Activated CD4-positive, alpha-beta memory T cell treated with anti-CD3 and anti-CD28 coated beads, Interleukin-2, amount 10 ng/mL, durations not matched to agents 7 days and 5 days (primary cell): ENCODE measurements around the gene S100A1. TPM values are rescaled to one million over a fixed set of nuclear protein-coding genes. Genes with fewer than 3 reads are reported as not detected.
"Not testable (repeated sequence)": the region's sequence is repeated elsewhere in the genome, so short reads cannot be mapped to it uniquely, and the experiment has no call there.

Experiments
- CTCF ChIA-PET: fragments of 350-600 bp; sonication (Branson Sonifier 250); formaldehyde crosslinking; loops from one replicate; lab custom pipeline; 2021; ENCODE audit warnings: antibody characterized with exemption, inconsistent platforms; lab: Charles Lee
- POLR2A ChIA-PET: fragments of 350-600 bp; sonication (Branson Sonifier 250); formaldehyde crosslinking; loops from one replicate; lab custom pipeline; 2021; ENCODE audit warnings: antibody characterized with exemption; lab: Charles Lee
- DNase-seq: peaks from one replicate; pipeline ENCODE4 v3.0.0-alpha.2; 2020
- H3K27ac Mint-ChIP-seq: one replicate; pipeline ENCODE4 v1.8.0; 2021; ENCODE audit warnings: mild to moderate bottlenecking, mixed read lengths
- H3K27me3 Mint-ChIP-seq: one replicate; pipeline ENCODE4 v1.8.0; 2021; ENCODE audit warnings: mixed read lengths
- H3K36me3 Mint-ChIP-seq: one replicate; pipeline ENCODE4 v1.8.0; 2021; ENCODE audit warnings: low read depth, mixed read lengths
- H3K4me1 Mint-ChIP-seq: one replicate; pipeline ENCODE4 v1.8.0; 2021; ENCODE audit warnings: mixed read lengths
- H3K4me3 Mint-ChIP-seq: one replicate; pipeline ENCODE4 v1.8.0; 2021; ENCODE audit warnings: mild to moderate bottlenecking, mixed read lengths
- H3K9me3 Mint-ChIP-seq: one replicate; pipeline ENCODE4 v1.8.0; 2021; ENCODE audit warnings: mixed read lengths
- total RNA-seq, 2 experiments: library from RNA; stranded (reverse); gene quantifications; one replicate each; pipeline ENCODE4 v1.2.3, GENCODE V29; 2021

S100A1 gene
- total RNA-seq: not detected

GRCh38 chr1:153627715-153628626 lies at the start of gene S100A1:
Gene S100A1, plus strand, starts transcription at chr1:153628434. Its CDS starts 2,088 bp downstream, at chr1:153630522.
- Mint-ChIP-seq H3K4me3 (no peak within 1 kb of the TSS), H3K27me3 (no peaks in the 10 kb centered on the region), H3K36me3 (no peaks in the 10 kb centered on the region), H3K27ac (no peak within 1 kb of the TSS), H3K9me3 (no peaks in the 10 kb centered on the region), H3K4me1 (peaks cover 15% of the 10 kb centered on the region)
- CTCF ChIA-PET: interaction anchor here (0.7 to 3.3 kb wide), 9 partner anchors 10 to 116 kb away, joined by 3 to 21 read pairs (median 4); partner anchors contain the start of gene S100A14
- POLR2A ChIA-PET: interaction anchor here (1.3 kb wide), 1 partner anchor 93 kb away, joined by 6 read pairs; the partner anchor contains the start of gene S100A6
- DNase-seq: no peak

GRCh38 chr1:153578490-153578889 lies 49.7 kb upstream of the S100A1 start:
- no peak overlapping the region for H3K4me3 Mint-ChIP-seq

GRCh38 chr1:153578936-153579335 lies 49.3 kb upstream of the S100A1 start:
- DNase-seq: no peak
- no peaks in the 10 kb centered on the region for H3K36me3 Mint-ChIP-seq
- no peak overlapping the region for H3K27ac Mint-ChIP-seq
- CTCF ChIA-PET: interaction anchor here (0.8 kb wide), 1 partner anchor 36 kb away, joined by 3 read pairs; no protein-coding TSS in a partner anchor
- peaks cover 9% of the 10 kb centered on the region for H3K4me1 Mint-ChIP-seq
- POLR2A ChIA-PET: interaction anchor here (2.0 kb wide), 1 partner anchor 55 kb away, joined by 8 read pairs; the partner anchor contains the start of gene CHTOP
- H3K27me3 Mint-ChIP-seq: peaks cover 28% of the 10 kb centered on the region
- H3K9me3 Mint-ChIP-seq: no peaks in the 10 kb centered on the region
- no peak overlapping the region for H3K4me3 Mint-ChIP-seq

More at GRCh38 chr1:153578490-153578889, 49.7 kb upstream of the S100A1 start:
- no peak for DNase-seq
- Mint-ChIP-seq H3K4me1 (peaks cover 9% of the 10 kb centered on the region), H3K27me3 (peaks cover 28% of the 10 kb centered on the region), H3K27ac (no peak overlapping the region), H3K9me3 (no peaks in the 10 kb centered on the region), H3K36me3 (no peaks in the 10 kb centered on the region)
- CTCF ChIA-PET: interaction anchor here (0.8 kb wide), 1 partner anchor 37 kb away, joined by 3 read pairs; no protein-coding TSS in a partner anchor
- POLR2A ChIA-PET: interaction anchor here (0.6 to 2.0 kb wide), 2 partner anchors 56 to 379 kb away, joined by 3 to 8 read pairs; partner anchors contain the start of gene CHTOP

- CTCF ChIA-PET, H3K27ac Mint-ChIP-seq, POLR2A ChIA-PET, H3K36me3 Mint-ChIP-seq, H3K4me1 Mint-ChIP-seq, H3K4me3 Mint-ChIP-seq, H3K9me3 Mint-ChIP-seq, DNase-seq: not testable (repeated sequence)
- peaks cover 28% of the 10 kb centered on the region for H3K27me3 Mint-ChIP-seq
Measured at GRCh38 chr1:153582836-153583235, 45.4 kb upstream of the S100A1 start.

GRCh38 chr1:153583514-153583913 lies 44.7 kb upstream of the S100A1 start:
- CTCF ChIA-PET: interaction anchor here (0.6 to 0.7 kb wide), 2 partner anchors 11 to 89 kb away, joined by 3 to 4 read pairs; no protein-coding TSS in a partner anchor
- H3K27ac Mint-ChIP-seq, H3K4me3 Mint-ChIP-seq, DNase-seq, POLR2A ChIA-PET, H3K36me3 Mint-ChIP-seq, H3K9me3 Mint-ChIP-seq, H3K4me1 Mint-ChIP-seq: not testable (repeated sequence)
- H3K27me3 Mint-ChIP-seq: peaks cover 21% of the 10 kb centered on the region

- H3K4me3 Mint-ChIP-seq: no peak overlapping the region
- ChIA-PET POLR2A (no interaction called here), CTCF (interaction anchor here (0.6 to 0.7 kb wide), 2 partner anchors 11 to 90 kb away, joined by 3 to 4 read pairs; no protein-coding TSS in a partner anchor)
- no peak for DNase-seq
- no peaks in the 10 kb centered on the region for H3K36me3 Mint-ChIP-seq
- H3K4me1 Mint-ChIP-seq: no peaks in the 10 kb centered on the region
- no peak overlapping the region for H3K27ac Mint-ChIP-seq
- H3K27me3 Mint-ChIP-seq: peaks cover 16% of the 10 kb centered on the region
- H3K9me3 Mint-ChIP-seq: no peaks in the 10 kb centered on the region
Measured at GRCh38 chr1:153583976-153584375, 44.3 kb upstream of the S100A1 start.

- Mint-ChIP-seq H3K27ac (no peak overlapping the region), H3K4me1 (no peaks in the 10 kb centered on the region), H3K9me3 (no peaks in the 10 kb centered on the region), H3K4me3 (no peak overlapping the region), H3K36me3 (no peaks in the 10 kb centered on the region), H3K27me3 (peaks cover 11% of the 10 kb centered on the region)
- no peak for DNase-seq
- CTCF ChIA-PET: interaction anchor here (1.0 kb wide), 1 partner anchor 23 kb away, joined by 3 read pairs; no protein-coding TSS in a partner anchor
- POLR2A ChIA-PET: interaction anchor here (1.0 kb wide), 1 partner anchor 12 kb away, joined by 3 read pairs; no protein-coding TSS in a partner anchor
Measured at GRCh38 chr1:153585006-153585405, 43.2 kb upstream of the S100A1 start.

GRCh38 chr1:153586347-153586746 lies 41.9 kb upstream of the S100A1 start:
- Mint-ChIP-seq H3K9me3 (no peaks in the 10 kb centered on the region), H3K36me3 (no peaks in the 10 kb centered on the region), H3K4me3 (no peak overlapping the region), H3K4me1 (no peaks in the 10 kb centered on the region), H3K27ac (no peak overlapping the region), H3K27me3 (peaks cover 11% of the 10 kb centered on the region)
- CTCF ChIA-PET: no interaction called here
- no peak for DNase-seq
- POLR2A ChIA-PET: no interaction called here

- ChIA-PET CTCF (no interaction called here), POLR2A (no interaction called here)
- Mint-ChIP-seq H3K4me1 (no peaks in the 10 kb centered on the region), H3K9me3 (no peaks in the 10 kb centered on the region), H3K27me3 (peaks cover 11% of the 10 kb centered on the region), H3K36me3 (no peaks in the 10 kb centered on the region), H3K27ac (no peak overlapping the region), H3K4me3 (no peak overlapping the region)
- no peak for DNase-seq
Measured at GRCh38 chr1:153587314-153587713, 40.9 kb upstream of the S100A1 start.

GRCh38 chr1:153588033-153588432 lies 40.2 kb upstream of the S100A1 start:
- H3K4me1 Mint-ChIP-seq, H3K9me3 Mint-ChIP-seq, H3K4me3 Mint-ChIP-seq, POLR2A ChIA-PET, DNase-seq, H3K27ac Mint-ChIP-seq, H3K36me3 Mint-ChIP-seq: not testable (repeated sequence)
- CTCF ChIA-PET: interaction anchor here (1.2 kb wide), 1 partner anchor 16 kb away, joined by 4 read pairs; no protein-coding TSS in a partner anchor
- H3K27me3 Mint-ChIP-seq: peaks cover 11% of the 10 kb centered on the region

GRCh38 chr1:153588482-153588881 lies 39.8 kb upstream of the S100A1 start:
- no peaks in the 10 kb centered on the region for H3K9me3 Mint-ChIP-seq
- no peak for DNase-seq
- H3K27ac Mint-ChIP-seq: no peak overlapping the region
- H3K36me3 Mint-ChIP-seq: no peaks in the 10 kb centered on the region
- no peaks in the 10 kb centered on the region for H3K4me1 Mint-ChIP-seq
- H3K4me3 Mint-ChIP-seq: no peak overlapping the region
- ChIA-PET CTCF (interaction anchor here (1.2 kb wide), 1 partner anchor 15 kb away, joined by 4 read pairs; no protein-coding TSS in a partner anchor), POLR2A (no interaction called here)
- H3K27me3 Mint-ChIP-seq: peaks cover 11% of the 10 kb centered on the region

- POLR2A ChIA-PET: interaction anchor here (0.8 to 0.9 kb wide), 3 partner anchors 11 to 41 kb away, joined by 3 to 4 read pairs (median 3); partner anchors contain the start of gene CHTOP
Measured at GRCh38 chr1:153592748-153593147, 35.5 kb upstream of the S100A1 start.

More at GRCh38 chr1:153592748-153593147, 35.5 kb upstream of the S100A1 start:
- Mint-ChIP-seq H3K4me3 (no peak overlapping the region), H3K9me3 (no peaks in the 10 kb centered on the region), H3K36me3 (no peaks in the 10 kb centered on the region), H3K27ac (no peak overlapping the region), H3K27me3 (no peaks in the 10 kb centered on the region), H3K4me1 (peaks cover 9% of the 10 kb centered on the region)
- CTCF ChIA-PET: interaction anchor here (1.0 to 3.3 kb wide), 3 partner anchors 21 to 82 kb away, joined by 4 to 13 read pairs (median 6); no protein-coding TSS in a partner anchor
- DNase-seq: no peak
